Mesenchymal stem cell (in vitro differentiated cells and primary cell): ENCODE data around the gene NEGR1.

Source experiments
- DNase-seq: peaks from one replicate; pipeline ENCODE4 v3.0.0-alpha.2; 2013
- H2AFZ ChIP-seq: one replicate; pipeline ENCODE4 v1.6.1; 2013; ENCODE audit warnings: low read depth, mild to moderate bottlenecking, control low read depth, inconsistent platforms, low read length, moderate library complexity
- H2AK5ac ChIP-seq: 2 replicates; pipeline ENCODE4 v1.6.1; 2013; ENCODE audit warnings: low read length, moderate library complexity, mild to moderate bottlenecking, inconsistent platforms; ENCODE audit not compliant: severe bottlenecking
- H2BK120ac ChIP-seq: one replicate; pipeline ENCODE4 v1.6.1; 2013; ENCODE audit warnings: low read depth, mild to moderate bottlenecking, inconsistent platforms, low read length, moderate library complexity
- H2BK12ac ChIP-seq, 2 experiments: one replicate each; pipeline ENCODE4 v1.6.1; 2013; ENCODE audit warnings: inconsistent platforms in 2 of 2, low read length in 2 of 2, mild to moderate bottlenecking in 2 of 2, moderate library complexity in 2 of 2, control low read depth in 1 of 2
- H2BK15ac ChIP-seq: one replicate; pipeline ENCODE4 v1.6.1; 2013; ENCODE audit warnings: mild to moderate bottlenecking, low read depth, inconsistent platforms; ENCODE audit not compliant: poor library complexity, severe bottlenecking
- H2BK5ac ChIP-seq: 2 replicates; pipeline ENCODE4 v1.6.1; 2013; ENCODE audit warnings: low read depth, mild to moderate bottlenecking, low read length, control low read depth, inconsistent platforms; ENCODE audit not compliant: poor library complexity, severe bottlenecking
- H3K14ac ChIP-seq, 2 experiments: one replicate each; pipeline ENCODE4 v1.6.1; 2013; ENCODE audit warnings: inconsistent platforms in 2 of 2, low read length in 2 of 2, control low read depth in 1 of 2, mild to moderate bottlenecking in 1 of 2, moderate library complexity in 1 of 2
- H3K18ac ChIP-seq, 2 experiments: one replicate each; pipeline ENCODE4 v1.6.1; 2013; ENCODE audit warnings: inconsistent platforms in 2 of 2, low read length in 2 of 2, control low read depth in 1 of 2, low read depth in 1 of 2, mild to moderate bottlenecking in 1 of 2
- H3K23ac ChIP-seq, 2 experiments: one replicate each; pipeline ENCODE4 v1.6.1; 2013; ENCODE audit warnings: inconsistent platforms in 2 of 2, low read length in 2 of 2, mild to moderate bottlenecking in 2 of 2, moderate library complexity in 2 of 2, control low read depth in 1 of 2
- H3K27ac ChIP-seq: 2 replicates; pipeline ENCODE4 v1.5.1; 2013; ENCODE audit warnings: mild to moderate bottlenecking, moderate library complexity, low read length, control low read depth, inconsistent platforms; ENCODE audit not compliant: poor library complexity, severe bottlenecking
- H3K27me3 ChIP-seq, 2 experiments: 2 replicates each; pipeline versions ENCODE4 v1.6.1 to v1.7.0; 2013; ENCODE audit warnings: low read length in 2 of 2, mild to moderate bottlenecking in 2 of 2, moderate library complexity in 2 of 2, control low read depth in 1 of 2, inconsistent platforms in 1 of 2; ENCODE audit not compliant: control insufficient read depth in 1 of 2, insufficient read depth in 1 of 2
- H3K36me3 ChIP-seq, 2 experiments: 2 replicates each; pipeline versions ENCODE4 v1.6.1 to v1.7.0; 2013; ENCODE audit warnings: low read length in 2 of 2, control low read depth in 1 of 2, inconsistent platforms in 1 of 2, low read depth in 1 of 2, mild to moderate bottlenecking in 1 of 2; ENCODE audit not compliant: insufficient read depth in 2 of 2, control insufficient read depth in 1 of 2
- H3K4ac ChIP-seq, 2 experiments: one replicate each; pipeline ENCODE4 v1.6.1; 2013; ENCODE audit warnings: inconsistent platforms in 2 of 2, low read length in 2 of 2, mild to moderate bottlenecking in 2 of 2, moderate library complexity in 2 of 2, control low read depth in 1 of 2, low read depth in 1 of 2
- H3K4me1 ChIP-seq: 2 replicates; pipeline ENCODE4 v1.6.1; 2013; ENCODE audit warnings: low read depth, low read length, control low read depth; ENCODE audit not compliant: control insufficient read depth, insufficient read depth
- H3K4me2 ChIP-seq: 2 replicates; pipeline ENCODE4 v1.6.1; 2013; ENCODE audit warnings: low read length, mild to moderate bottlenecking, inconsistent platforms; ENCODE audit not compliant: poor library complexity, severe bottlenecking
- H3K4me3 ChIP-seq, 2 experiments: 2 replicates each; pipeline versions ENCODE4 v1.5.1 to v1.7.0; 2013; ENCODE audit warnings: low read length in 2 of 2, mild to moderate bottlenecking in 2 of 2, control low read depth in 1 of 2, low read depth in 1 of 2; ENCODE audit not compliant: insufficient read depth in 1 of 2
- H3K79me1 ChIP-seq: replicated peaks from 2 replicates; pipeline ENCODE4 v1.6.1; 2013; ENCODE audit warnings: mild to moderate bottlenecking, control low read depth, low read length, inconsistent platforms; ENCODE audit not compliant: poor library complexity, severe bottlenecking
- H3K9ac ChIP-seq: 2 replicates; pipeline ENCODE4 v1.7.0; 2013; ENCODE audit warnings: mild to moderate bottlenecking, low read length, moderate library complexity
- H3K9me3 ChIP-seq: 2 replicates; pipeline ENCODE4 v1.7.0; 2013; ENCODE audit warnings: mild to moderate bottlenecking, low read length; ENCODE audit not compliant: control insufficient read depth
- H4K8ac ChIP-seq: one replicate; pipeline ENCODE4 v1.6.1; 2013; ENCODE audit warnings: inconsistent platforms, mild to moderate bottlenecking, low read length, moderate library complexity
- H4K91ac ChIP-seq: one replicate; pipeline ENCODE4 v1.6.1; 2013; ENCODE audit warnings: mild to moderate bottlenecking, low read length, inconsistent platforms
- WGBS: methylation state at CpG from one replicate; pipeline ENCODE4 v1.1.7; 2013; ENCODE audit warnings: mixed read lengths; 5-methylcytosine and 5-hydroxymethylcytosine counted together

Gene NEGR1

GRCh38 chr1:71645015-71645414 lies 637.3 kb downstream of the NEGR1 start:
- Histone ChIP-seq H3K9me3 (no peaks in the 10 kb centered on the region), H4K8ac (no peak overlapping the region), H3K14ac (no peak overlapping the region), H2BK12ac (no peak overlapping the region), H3K4me2 (no peak overlapping the region), H4K91ac (no peak overlapping the region), H2AFZ (no peak overlapping the region), H2BK120ac (no peak overlapping the region), H3K9ac (no peak overlapping the region), H3K79me1 (peaks cover 1% of the 10 kb centered on the region), H2BK15ac (no peak overlapping the region), H3K4ac (no peak overlapping the region), H3K4me3 (no peak overlapping the region), H3K27me3 (no peaks in the 10 kb centered on the region), H3K36me3 (no peaks in the 10 kb centered on the region), H3K23ac (no peak overlapping the region), H3K18ac (no peak overlapping the region), H2BK5ac (no peak overlapping the region), H3K4me1 (no peaks in the 10 kb centered on the region), H2AK5ac (no peak overlapping the region), H3K27ac (no peak overlapping the region)
- WGBS: 100% methylated on average over 2 of the region's 2 CpGs
- no peak for DNase-seq

- no peaks in the 10 kb centered on the region for H3K9me3 ChIP-seq
- H3K27ac ChIP-seq: no peak overlapping the region
- H3K23ac ChIP-seq: no peak overlapping the region
- DNase-seq: no peak
- H2BK12ac ChIP-seq: no peak overlapping the region
- H3K4me1 ChIP-seq: no peaks in the 10 kb centered on the region
- H3K36me3 ChIP-seq: no peaks in the 10 kb centered on the region
- no peak overlapping the region for H3K4ac ChIP-seq
- no peak overlapping the region for H2BK5ac ChIP-seq
- H3K4me2 ChIP-seq: no peak overlapping the region
- H2AFZ ChIP-seq: no peak overlapping the region
- H3K4me3 ChIP-seq: no peak overlapping the region
- H3K9ac ChIP-seq: no peak overlapping the region
- no peak overlapping the region for H3K18ac ChIP-seq
- WGBS: 95% methylated on average over 3 of the region's 3 CpGs
- H3K27me3 ChIP-seq: no peaks in the 10 kb centered on the region
- peaks cover 1% of the 10 kb centered on the region for H3K79me1 ChIP-seq
- no peak overlapping the region for H4K8ac ChIP-seq
- H3K14ac ChIP-seq: no peak overlapping the region
- H2BK120ac ChIP-seq: no peak overlapping the region
- no peak overlapping the region for H4K91ac ChIP-seq
- no peak overlapping the region for H2AK5ac ChIP-seq
- no peak overlapping the region for H2BK15ac ChIP-seq
Measured at GRCh38 chr1:71641903-71642302, 640.4 kb downstream of the NEGR1 start.

- Histone ChIP-seq H3K27ac (no peak overlapping the region), H3K4ac (no peak overlapping the region), H3K14ac (no peak overlapping the region), H3K18ac (no peak overlapping the region), H2AK5ac (no peak overlapping the region), H3K79me1 (peaks cover 1% of the 10 kb centered on the region), H3K4me3 (no peak overlapping the region), H2BK120ac (no peak overlapping the region), H3K9ac (no peak overlapping the region), H4K8ac (no peak overlapping the region), H3K23ac (no peak overlapping the region), H3K27me3 (no peaks in the 10 kb centered on the region), H3K36me3 (no peaks in the 10 kb centered on the region), H2BK12ac (no peak overlapping the region), H3K4me1 (no peaks in the 10 kb centered on the region), H2BK15ac (no peak overlapping the region), H4K91ac (no peak overlapping the region), H2AFZ (no peak overlapping the region), H3K9me3 (no peaks in the 10 kb centered on the region), H3K4me2 (no peak overlapping the region), H2BK5ac (no peak overlapping the region)
- DNase-seq: no peak
- 94% methylated on average over 3 of the region's 5 CpGs for WGBS
Measured at GRCh38 chr1:71640998-71641397, 641.3 kb downstream of the NEGR1 start.

GRCh38 chr1:71640116-71640515 lies 642.2 kb downstream of the NEGR1 start:
- Histone ChIP-seq H3K27ac (no peak overlapping the region), H3K4me2 (no peak overlapping the region), H3K14ac (no peak overlapping the region), H3K9ac (peak overlapping the region; percentile 71), H3K4me3 (peak overlapping the region in 1 of 2 experiments; percentile 14), H3K23ac (no peak overlapping the region), H3K36me3 (no peaks in the 10 kb centered on the region), H2BK12ac (no peak overlapping the region), H2AK5ac (no peak overlapping the region), H3K4ac (no peak overlapping the region), H4K91ac (no peak overlapping the region), H2BK5ac (no peak overlapping the region), H3K79me1 (peaks cover 1% of the 10 kb centered on the region), H4K8ac (no peak overlapping the region), H2AFZ (no peak overlapping the region), H3K27me3 (no peaks in the 10 kb centered on the region), H2BK15ac (no peak overlapping the region), H3K4me1 (no peaks in the 10 kb centered on the region), H2BK120ac (no peak overlapping the region), H3K18ac (no peak overlapping the region), H3K9me3 (peaks cover 5% of the 10 kb centered on the region)
- WGBS: 98% methylated on average over 2 of the region's 3 CpGs
- no peak for DNase-seq
